T-helper 17 cell (primary cell): ENCODE measurements around the gene MRPS9. TPM values are rescaled to one million over a fixed set of nuclear protein-coding genes. Genes with fewer than 3 reads are reported as not detected.

Experiments used
- ATAC-seq: fragments of 150-1000 bp; cut with Tn5 transposase; 2 replicates; pipeline ENCODE4 v1.10.0; 2021; ENCODE audit warnings: mild to moderate bottlenecking, moderate library complexity
- DNase-seq, 3 donors: peaks; one replicate each; pipeline versions ENCODE4 v3.0.0 to v3.0.0-alpha.2; 2020 to 2021
- H3K9me3 ChIP-seq: one replicate; pipeline ENCODE4 v1.7.0; 2013; ENCODE audit warnings: low read length, mild to moderate bottlenecking; ENCODE audit not compliant: control insufficient read depth, poor library complexity, severe bottlenecking
- H3K27ac Mint-ChIP-seq: one replicate; pipeline ENCODE4 v1.8.0; 2022; ENCODE audit warnings: mild to moderate bottlenecking, moderate library complexity, mixed read lengths
- H3K27me3 Mint-ChIP-seq: one replicate; pipeline ENCODE4 v1.8.0; 2022; ENCODE audit warnings: mixed read lengths
- H3K36me3 Mint-ChIP-seq: one replicate; pipeline ENCODE4 v1.8.0; 2022; ENCODE audit warnings: low read depth, mixed read lengths
- H3K4me1 Mint-ChIP-seq: one replicate; pipeline ENCODE4 v1.8.0; 2022; ENCODE audit warnings: mild to moderate bottlenecking, mixed read lengths
- H3K4me3 Mint-ChIP-seq: one replicate; pipeline ENCODE4 v1.8.0; 2022; ENCODE audit warnings: mild to moderate bottlenecking, moderate library complexity, mixed read lengths
- total RNA-seq, 4 donors: library from RNA in 2 of 4; stranded (reverse) in 2 of 4; gene quantifications; one replicate each; pipeline ENCODE4 v1.2.3 and lab custom pipeline; 2022 to 2026

The MRPS9 gene
- total RNA-seq, 2 donors from 2014 or later, result 11.8 to 12.4 TPM

- Mint-ChIP-seq H3K27ac (no peak overlapping the region), H3K4me1 (no peaks in the 10 kb centered on the region), H3K27me3 (peaks cover 70% of the 10 kb centered on the region), H3K36me3 (peaks cover 2% of the 10 kb centered on the region), H3K4me3 (no peak overlapping the region)
- H3K9me3 ChIP-seq, result no peaks in the 10 kb centered on the region
- ATAC-seq (no peak), DNase-seq (no peak)
Observed at GRCh38 chr2:105136394-105136793, 98.5 kb downstream of the MRPS9 start.

GRCh38 chr2:105138643-105139042 is 100.8 kb downstream of the MRPS9 start:
- Mint-ChIP-seq H3K4me1 (peaks cover 5% of the 10 kb centered on the region), H3K36me3 (peaks cover 2% of the 10 kb centered on the region), H3K27ac (no peak overlapping the region), H3K4me3 (no peak overlapping the region), H3K27me3 (peaks cover 69% of the 10 kb centered on the region)
- H3K9me3 ChIP-seq, result no peaks in the 10 kb centered on the region
- no peak for DNase-seq
- ATAC-seq, result no peak

GRCh38 chr2:105139556-105140239 is 101.8 kb downstream of the MRPS9 start:
- H3K4me3 Mint-ChIP-seq, result no peak overlapping the region
- no peak for ATAC-seq

GRCh38 chr2:105140240-105140568 is 102.3 kb downstream of the MRPS9 start:
- no peak overlapping the region for H3K4me3 Mint-ChIP-seq
- no peak for DNase-seq
- H3K4me1 Mint-ChIP-seq, result peaks cover 10% of the 10 kb centered on the region
- H3K27ac Mint-ChIP-seq, result no peak overlapping the region
- peaks cover 67% of the 10 kb centered on the region for H3K27me3 Mint-ChIP-seq
- no peaks in the 10 kb centered on the region for H3K9me3 ChIP-seq
- peaks cover 6% of the 10 kb centered on the region for H3K36me3 Mint-ChIP-seq
- ATAC-seq, result no peak

More at GRCh38 chr2:105139556-105140239, 101.8 kb downstream of the MRPS9 start:
- no peak for DNase-seq
- no peak overlapping the region for H3K27ac Mint-ChIP-seq
- peaks cover 5% of the 10 kb centered on the region for H3K36me3 Mint-ChIP-seq
- H3K9me3 ChIP-seq, result no peaks in the 10 kb centered on the region
- H3K4me1 Mint-ChIP-seq, result peaks cover 8% of the 10 kb centered on the region
- H3K27me3 Mint-ChIP-seq, result peaks cover 67% of the 10 kb centered on the region

GRCh38 chr2:105141099-105141614 is 103.3 kb downstream of the MRPS9 start:
- Mint-ChIP-seq H3K27me3 (peaks cover 67% of the 10 kb centered on the region), H3K36me3 (peaks cover 6% of the 10 kb centered on the region), H3K4me1 (peaks cover 10% of the 10 kb centered on the region), H3K4me3 (no peak overlapping the region), H3K27ac (no peak overlapping the region)
- H3K9me3 ChIP-seq, result no peaks in the 10 kb centered on the region
- DNase-seq (no peak), ATAC-seq (no peak)

GRCh38 chr2:105142239-105142638 is 104.4 kb downstream of the MRPS9 start:
- peaks cover 75% of the 10 kb centered on the region for H3K27me3 Mint-ChIP-seq
- ATAC-seq (no peak), DNase-seq (no peak)
- H3K36me3 Mint-ChIP-seq, result peaks cover 6% of the 10 kb centered on the region
- H3K27ac Mint-ChIP-seq, result no peak overlapping the region
- H3K4me3 Mint-ChIP-seq, result no peak overlapping the region
- peaks cover 10% of the 10 kb centered on the region for H3K4me1 Mint-ChIP-seq
- no peaks in the 10 kb centered on the region for H3K9me3 ChIP-seq

- Mint-ChIP-seq H3K4me1 (peaks cover 10% of the 10 kb centered on the region), H3K36me3 (peaks cover 8% of the 10 kb centered on the region), H3K27me3 (peaks cover 75% of the 10 kb centered on the region), H3K4me3 (peak overlapping the region; percentile 83), H3K27ac (no peak overlapping the region)
- ATAC-seq, result no peak
- DNase-seq, result no peak
- no peaks in the 10 kb centered on the region for H3K9me3 ChIP-seq
Observed at GRCh38 chr2:105143094-105143466, 105.2 kb downstream of the MRPS9 start.

GRCh38 chr2:105143467-105144151 is 105.7 kb downstream of the MRPS9 start:
- ATAC-seq, result no peak
- Mint-ChIP-seq H3K4me1 (peaks cover 10% of the 10 kb centered on the region), H3K4me3 (peak overlapping the region; percentile 83), H3K27me3 (peaks cover 78% of the 10 kb centered on the region), H3K36me3 (peaks cover 8% of the 10 kb centered on the region), H3K27ac (no peak overlapping the region)
- DNase-seq, result no peak
- no peaks in the 10 kb centered on the region for H3K9me3 ChIP-seq

- Mint-ChIP-seq H3K27ac (no peak overlapping the region), H3K27me3 (peaks cover 81% of the 10 kb centered on the region)
Observed at GRCh38 chr2:105144152-105144940, 106.5 kb downstream of the MRPS9 start.

GRCh38 chr2:105144941-105145300 is 107.1 kb downstream of the MRPS9 start:
- H3K9me3 ChIP-seq, result no peaks in the 10 kb centered on the region
- Mint-ChIP-seq H3K4me1 (peaks cover 10% of the 10 kb centered on the region), H3K27me3 (peaks cover 75% of the 10 kb centered on the region), H3K4me3 (peak overlapping the region; percentile 89), H3K27ac (no peak overlapping the region), H3K36me3 (peaks cover 8% of the 10 kb centered on the region)
- DNase-seq (no peak), ATAC-seq (no peak)

More at GRCh38 chr2:105144152-105144940, 106.5 kb downstream of the MRPS9 start:
- DNase-seq (no peak), ATAC-seq (no peak)
- no peaks in the 10 kb centered on the region for H3K9me3 ChIP-seq
- Mint-ChIP-seq H3K4me1 (peaks cover 10% of the 10 kb centered on the region), H3K4me3 (peak overlapping the region; percentile 89), H3K36me3 (peaks cover 8% of the 10 kb centered on the region)

- no peak for ATAC-seq
- H3K36me3 Mint-ChIP-seq, result peaks cover 6% of the 10 kb centered on the region
- no peaks in the 10 kb centered on the region for H3K9me3 ChIP-seq
- no peak overlapping the region for H3K27ac Mint-ChIP-seq
- no peak overlapping the region for H3K4me3 Mint-ChIP-seq
- peaks cover 75% of the 10 kb centered on the region for H3K27me3 Mint-ChIP-seq
- peaks cover 5% of the 10 kb centered on the region for H3K4me1 Mint-ChIP-seq
- no peak for DNase-seq
Observed at GRCh38 chr2:105149272-105149671, 111.4 kb downstream of the MRPS9 start.
